Measurements from ENCODE around the gene ZCCHC8. TPM values are rescaled to one million over a fixed set of nuclear protein-coding genes. Genes with fewer than 3 reads are reported as not detected.

Gene ZCCHC8
- total and polyA plus RNA-seq, 2 of the 8 experiments (the other 6 are each of a cell fraction or from before 2014, with no cell fraction given): 13.8 to 28.9 TPM

DNA sequence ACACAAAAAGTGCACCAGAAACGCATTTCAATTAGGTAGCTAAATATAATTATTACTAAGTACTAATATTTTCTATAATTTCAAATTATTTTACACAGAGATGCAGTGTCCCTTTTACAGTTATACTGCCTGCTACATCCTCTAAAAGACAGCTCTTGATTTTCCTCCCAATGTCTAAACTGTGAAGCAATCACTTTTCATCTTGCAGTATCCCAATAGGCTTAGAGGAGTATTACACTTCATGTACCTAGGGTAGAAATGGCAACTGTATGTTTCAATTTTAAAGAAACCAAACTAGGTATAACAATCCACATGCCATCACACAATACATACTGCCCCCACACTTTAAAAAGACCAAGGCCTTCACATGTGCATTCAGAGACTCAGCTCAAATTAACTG lies 18.7 kb upstream of the ZCCHC8 start (continued):
- TF ChIP-seq, protein P1, sequence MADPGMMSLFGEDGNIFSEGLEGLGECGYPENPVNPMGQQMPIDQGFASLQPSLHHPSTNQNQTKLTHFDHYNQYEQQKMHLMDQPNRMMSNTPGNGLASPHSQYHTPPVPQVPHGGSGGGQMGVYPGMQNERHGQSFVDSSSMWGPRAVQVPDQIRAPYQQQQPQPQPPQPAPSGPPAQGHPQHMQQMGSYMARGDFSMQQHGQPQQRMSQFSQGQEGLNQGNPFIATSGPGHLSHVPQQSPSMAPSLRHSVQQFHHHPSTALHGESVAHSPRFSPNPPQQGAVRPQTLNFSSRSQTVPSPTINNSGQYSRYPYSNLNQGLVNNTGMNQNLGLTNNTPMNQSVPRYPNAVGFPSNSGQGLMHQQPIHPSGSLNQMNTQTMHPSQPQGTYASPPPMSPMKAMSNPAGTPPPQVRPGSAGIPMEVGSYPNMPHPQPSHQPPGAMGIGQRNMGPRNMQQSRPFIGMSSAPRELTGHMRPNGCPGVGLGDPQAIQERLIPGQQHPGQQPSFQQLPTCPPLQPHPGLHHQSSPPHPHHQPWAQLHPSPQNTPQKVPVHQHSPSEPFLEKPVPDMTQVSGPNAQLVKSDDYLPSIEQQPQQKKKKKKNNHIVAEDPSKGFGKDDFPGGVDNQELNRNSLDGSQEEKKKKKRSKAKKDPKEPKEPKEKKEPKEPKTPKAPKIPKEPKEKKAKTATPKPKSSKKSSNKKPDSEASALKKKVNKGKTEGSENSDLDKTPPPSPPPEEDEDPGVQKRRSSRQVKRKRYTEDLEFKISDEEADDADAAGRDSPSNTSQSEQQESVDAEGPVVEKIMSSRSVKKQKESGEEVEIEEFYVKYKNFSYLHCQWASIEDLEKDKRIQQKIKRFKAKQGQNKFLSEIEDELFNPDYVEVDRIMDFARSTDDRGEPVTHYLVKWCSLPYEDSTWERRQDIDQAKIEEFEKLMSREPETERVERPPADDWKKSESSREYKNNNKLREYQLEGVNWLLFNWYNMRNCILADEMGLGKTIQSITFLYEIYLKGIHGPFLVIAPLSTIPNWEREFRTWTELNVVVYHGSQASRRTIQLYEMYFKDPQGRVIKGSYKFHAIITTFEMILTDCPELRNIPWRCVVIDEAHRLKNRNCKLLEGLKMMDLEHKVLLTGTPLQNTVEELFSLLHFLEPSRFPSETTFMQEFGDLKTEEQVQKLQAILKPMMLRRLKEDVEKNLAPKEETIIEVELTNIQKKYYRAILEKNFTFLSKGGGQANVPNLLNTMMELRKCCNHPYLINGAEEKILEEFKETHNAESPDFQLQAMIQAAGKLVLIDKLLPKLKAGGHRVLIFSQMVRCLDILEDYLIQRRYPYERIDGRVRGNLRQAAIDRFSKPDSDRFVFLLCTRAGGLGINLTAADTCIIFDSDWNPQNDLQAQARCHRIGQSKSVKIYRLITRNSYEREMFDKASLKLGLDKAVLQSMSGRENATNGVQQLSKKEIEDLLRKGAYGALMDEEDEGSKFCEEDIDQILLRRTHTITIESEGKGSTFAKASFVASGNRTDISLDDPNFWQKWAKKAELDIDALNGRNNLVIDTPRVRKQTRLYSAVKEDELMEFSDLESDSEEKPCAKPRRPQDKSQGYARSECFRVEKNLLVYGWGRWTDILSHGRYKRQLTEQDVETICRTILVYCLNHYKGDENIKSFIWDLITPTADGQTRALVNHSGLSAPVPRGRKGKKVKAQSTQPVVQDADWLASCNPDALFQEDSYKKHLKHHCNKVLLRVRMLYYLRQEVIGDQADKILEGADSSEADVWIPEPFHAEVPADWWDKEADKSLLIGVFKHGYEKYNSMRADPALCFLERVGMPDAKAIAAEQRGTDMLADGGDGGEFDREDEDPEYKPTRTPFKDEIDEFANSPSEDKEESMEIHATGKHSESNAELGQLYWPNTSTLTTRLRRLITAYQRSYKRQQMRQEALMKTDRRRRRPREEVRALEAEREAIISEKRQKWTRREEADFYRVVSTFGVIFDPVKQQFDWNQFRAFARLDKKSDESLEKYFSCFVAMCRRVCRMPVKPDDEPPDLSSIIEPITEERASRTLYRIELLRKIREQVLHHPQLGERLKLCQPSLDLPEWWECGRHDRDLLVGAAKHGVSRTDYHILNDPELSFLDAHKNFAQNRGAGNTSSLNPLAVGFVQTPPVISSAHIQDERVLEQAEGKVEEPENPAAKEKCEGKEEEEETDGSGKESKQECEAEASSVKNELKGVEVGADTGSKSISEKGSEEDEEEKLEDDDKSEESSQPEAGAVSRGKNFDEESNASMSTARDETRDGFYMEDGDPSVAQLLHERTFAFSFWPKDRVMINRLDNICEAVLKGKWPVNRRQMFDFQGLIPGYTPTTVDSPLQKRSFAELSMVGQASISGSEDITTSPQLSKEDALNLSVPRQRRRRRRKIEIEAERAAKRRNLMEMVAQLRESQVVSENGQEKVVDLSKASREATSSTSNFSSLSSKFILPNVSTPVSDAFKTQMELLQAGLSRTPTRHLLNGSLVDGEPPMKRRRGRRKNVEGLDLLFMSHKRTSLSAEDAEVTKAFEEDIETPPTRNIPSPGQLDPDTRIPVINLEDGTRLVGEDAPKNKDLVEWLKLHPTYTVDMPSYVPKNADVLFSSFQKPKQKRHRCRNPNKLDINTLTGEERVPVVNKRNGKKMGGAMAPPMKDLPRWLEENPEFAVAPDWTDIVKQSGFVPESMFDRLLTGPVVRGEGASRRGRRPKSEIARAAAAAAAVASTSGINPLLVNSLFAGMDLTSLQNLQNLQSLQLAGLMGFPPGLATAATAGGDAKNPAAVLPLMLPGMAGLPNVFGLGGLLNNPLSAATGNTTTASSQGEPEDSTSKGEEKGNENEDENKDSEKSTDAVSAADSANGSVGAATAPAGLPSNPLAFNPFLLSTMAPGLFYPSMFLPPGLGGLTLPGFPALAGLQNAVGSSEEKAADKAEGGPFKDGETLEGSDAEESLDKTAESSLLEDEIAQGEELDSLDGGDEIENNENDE (IDR thresholded peaks at IDR 0.05; ENCODE audit: insufficient replicate concordance, low read length): no peak
- TF ChIP-seq BCL11A (IDR thresholded peaks at IDR 0.05; ENCODE audit: low read depth in 2 of 2, low read length in 2 of 2) (no peak), SP2 (IDR thresholded peaks at IDR 0.05; ENCODE audit: low read length) (no peak), HDAC2 (IDR thresholded peaks at IDR 0.05; ENCODE audit: borderline replicate concordance in 1 of 2, low read depth in 2 of 2, low read length in 2 of 2) (no peak), SRF (IDR thresholded peaks at IDR 0.05; ENCODE audit: low read depth, low read length) (no peak), CBX5 (IDR thresholded peaks at IDR 0.05; ENCODE audit: low read depth, low read length) (no peak), CBX8 (IDR thresholded peaks at IDR 0.05; ENCODE audit: borderline replicate concordance, low read depth, low read length) (no peak), TAF7 (optimal IDR thresholded peaks at IDR 0.05; ENCODE audit: borderline replicate concordance, low read depth, low read length) (no peak)
- TF ChIP-seq, protein P2, sequence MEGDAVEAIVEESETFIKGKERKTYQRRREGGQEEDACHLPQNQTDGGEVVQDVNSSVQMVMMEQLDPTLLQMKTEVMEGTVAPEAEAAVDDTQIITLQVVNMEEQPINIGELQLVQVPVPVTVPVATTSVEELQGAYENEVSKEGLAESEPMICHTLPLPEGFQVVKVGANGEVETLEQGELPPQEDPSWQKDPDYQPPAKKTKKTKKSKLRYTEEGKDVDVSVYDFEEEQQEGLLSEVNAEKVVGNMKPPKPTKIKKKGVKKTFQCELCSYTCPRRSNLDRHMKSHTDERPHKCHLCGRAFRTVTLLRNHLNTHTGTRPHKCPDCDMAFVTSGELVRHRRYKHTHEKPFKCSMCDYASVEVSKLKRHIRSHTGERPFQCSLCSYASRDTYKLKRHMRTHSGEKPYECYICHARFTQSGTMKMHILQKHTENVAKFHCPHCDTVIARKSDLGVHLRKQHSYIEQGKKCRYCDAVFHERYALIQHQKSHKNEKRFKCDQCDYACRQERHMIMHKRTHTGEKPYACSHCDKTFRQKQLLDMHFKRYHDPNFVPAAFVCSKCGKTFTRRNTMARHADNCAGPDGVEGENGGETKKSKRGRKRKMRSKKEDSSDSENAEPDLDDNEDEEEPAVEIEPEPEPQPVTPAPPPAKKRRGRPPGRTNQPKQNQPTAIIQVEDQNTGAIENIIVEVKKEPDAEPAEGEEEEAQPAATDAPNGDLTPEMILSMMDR (IDR thresholded peaks at IDR 0.05; ENCODE audit: control extremely low read depth in 1 of 3, insufficient read depth in 1 of 3, low read depth in 1 of 3, low read length in 3 of 3): no peak

All from H1 (cell line).